Smooth muscle cell (in vitro differentiated cells): ENCODE data around the gene BCL7A. TPM values are rescaled to one million over a fixed set of nuclear protein-coding genes. Genes with fewer than 3 reads are reported as not detected.
A peak's percentile ranks its signal among the peaks of the same experiment; 100 is the strongest.

Experiments used
- DNase-seq: peaks from one replicate; lab custom pipeline; 2025; ENCODE audit not compliant: unreplicated experiment; lab: John Stamatoyannopoulos, UW
- H2AFZ ChIP-seq: fragments of 200-600 bp; sonication (generic); 2 replicates; pipeline ENCODE4 v1.6.0; 2016; ENCODE audit warnings: antibody characterized with exemption, low read depth, mild to moderate bottlenecking
- H3F3A ChIP-seq: fragments of 200-600 bp; sonication (generic); 2 replicates; pipeline ENCODE4 v1.6.0; 2017; ENCODE audit warnings: antibody characterized with exemption, low read depth
- H3K27ac ChIP-seq: fragments of 200-600 bp; sonication (generic); 2 replicates; pipeline ENCODE4 v1.5.1; 2016; ENCODE audit warnings: low read depth, mild to moderate bottlenecking
- H3K27me3 ChIP-seq: fragments of 200-600 bp; sonication (generic); 2 replicates; pipeline ENCODE4 v1.6.1; 2016; ENCODE audit warnings: low read depth, mild to moderate bottlenecking
- H3K36me3 ChIP-seq: fragments of 200-600 bp; sonication (generic); 2 replicates; pipeline ENCODE4 v1.5.1; 2016; ENCODE audit warnings: low read depth
- H3K4me1 ChIP-seq: fragments of 200-600 bp; sonication (generic); 2 replicates; pipeline ENCODE4 v1.5.1; 2016; ENCODE audit warnings: low read depth
- H3K4me2 ChIP-seq: fragments of 200-600 bp; sonication (generic); 2 replicates; pipeline ENCODE4 v1.6.0; 2016; ENCODE audit warnings: mild to moderate bottlenecking
- H3K4me3 ChIP-seq: fragments of 200-600 bp; sonication (generic); 2 replicates; pipeline ENCODE4 v1.5.1; 2016; ENCODE audit warnings: mild to moderate bottlenecking
- H3K79me2 ChIP-seq: fragments of 200-600 bp; sonication (generic); 2 replicates; pipeline ENCODE4 v1.6.0; 2016; ENCODE audit warnings: low read depth, mild to moderate bottlenecking
- H3K9ac ChIP-seq: fragments of 200-600 bp; sonication (generic); 2 replicates; pipeline ENCODE4 v1.6.0; 2016; ENCODE audit warnings: low read depth
- H3K9me3 ChIP-seq: fragments of 200-600 bp; sonication (generic); replicated peaks from 2 replicates; pipeline ENCODE4 v1.5.1; 2016; ENCODE audit warnings: low read depth
- H4K20me1 ChIP-seq: fragments of 200-600 bp; sonication (generic); 2 replicates; pipeline ENCODE4 v1.6.0; 2016; ENCODE audit warnings: low read depth
- CTCF ChIP-seq: fragments of 200-600 bp; sonication (generic); IDR thresholded peaks from 2 replicates; pipeline ENCODE4 v1.5.1; 2017; ENCODE audit warnings: borderline replicate concordance, mild to moderate bottlenecking, antibody characterized with exemption; ENCODE audit not compliant: insufficient read depth, poor library complexity, severe bottlenecking
- WGBS: methylation state at CpG from one replicate; pipeline ENCODE4 v1.1.7; 2016; ENCODE audit warnings: low lambda C conversion rate; 5-methylcytosine and 5-hydroxymethylcytosine counted together
- polyA plus RNA-seq: library from polyadenylated mRNA; unstranded; fragments of >200 nt; fragmentation: Nextera tagmentation; extraction: Ambion mirVana; gene quantifications from 2 replicates; pipeline ENCODE4 v1.2.1, GENCODE V29; 2016
- total RNA-seq: library from RNA; depleted of rRNA; stranded (reverse); fragments of >200 nt; gene quantifications from 2 replicates; pipeline ENCODE4 v1.2.3, GENCODE V29; 2014

Gene BCL7A
- total and polyA plus RNA-seq, 2 experiments from 2014 or later: 2.7 to 3.0 TPM

GRCh38 chr12:122088179-122088810 is 66.6 kb downstream of the BCL7A start:
- 87% methylated on average over 9 of the region's 9 CpGs for WGBS
- H3F3A ChIP-seq: peaks cover 39% of the 10 kb centered on the region
- peaks cover 18% of the 10 kb centered on the region for H3K4me1 ChIP-seq
- H3K4me2 ChIP-seq: no peak overlapping the region
- DNase-seq: no peak
- H2AFZ ChIP-seq: no peak overlapping the region
- H3K4me3 ChIP-seq: no peak overlapping the region
- H3K9ac ChIP-seq: no peak overlapping the region
- peak overlapping the region; percentile 35 for H3K27ac ChIP-seq
- H3K79me2 ChIP-seq: peaks cover 85% of the 10 kb centered on the region
- no peaks in the 10 kb centered on the region for H3K36me3 ChIP-seq
- no peaks in the 10 kb centered on the region for H3K9me3 ChIP-seq
- TF ChIP-seq CTCF: no peak
- no peaks in the 10 kb centered on the region for H3K27me3 ChIP-seq
- peaks cover 44% of the 10 kb centered on the region for H4K20me1 ChIP-seq

GRCh38 chr12:122089077-122089476 is 67.4 kb downstream of the BCL7A start:
- Histone ChIP-seq H3K27ac (peak overlapping the region; percentile 49), H3K27me3 (no peaks in the 10 kb centered on the region), H4K20me1 (peaks cover 39% of the 10 kb centered on the region), H3K36me3 (no peaks in the 10 kb centered on the region), H3K4me2 (no peak overlapping the region), H3F3A (peaks cover 46% of the 10 kb centered on the region), H3K79me2 (peaks cover 82% of the 10 kb centered on the region), H3K4me3 (no peak overlapping the region), H3K9ac (no peak overlapping the region), H3K4me1 (peaks cover 18% of the 10 kb centered on the region), H3K9me3 (no peaks in the 10 kb centered on the region), H2AFZ (no peak overlapping the region)
- TF ChIP-seq CTCF: no peak
- no peak for DNase-seq
- WGBS: 67% methylated on average over 2 of the region's 2 CpGs

- Histone ChIP-seq H3K36me3 (no peaks in the 10 kb centered on the region), H3K4me2 (peak overlapping the region; percentile 6), H3K4me1 (peaks cover 18% of the 10 kb centered on the region), H4K20me1 (peaks cover 39% of the 10 kb centered on the region), H3K9me3 (no peaks in the 10 kb centered on the region), H3K27ac (peak overlapping the region; percentile 94), H3K27me3 (no peaks in the 10 kb centered on the region), H2AFZ (no peak overlapping the region), H3K9ac (peak overlapping the region; percentile 61), H3K79me2 (peaks cover 64% of the 10 kb centered on the region), H3F3A (peaks cover 57% of the 10 kb centered on the region), H3K4me3 (no peak overlapping the region)
- WGBS: 37% methylated on average over 7 of the region's 7 CpGs
- TF ChIP-seq CTCF: no peak
- no peak for DNase-seq
Measured at GRCh38 chr12:122090759-122091515, 69.3 kb downstream of the BCL7A start.
